Left colon (tissue), 2 donors: ENCODE data around the gene PPEF1. TPM values are rescaled to one million over a fixed set of nuclear protein-coding genes. Genes with fewer than 3 reads are reported as not detected.
"Not testable (repeated sequence)": the region's sequence is repeated elsewhere in the genome, so short reads cannot be mapped to it uniquely, and the experiment has no call there.

ENCODE experiments used
- ATAC-seq: fragments of 200-7000 bp; cut with Tn5 transposase; one replicate; pipeline ENCODE4 v1.9.1; 2020; ENCODE audit warnings: mild to moderate bottlenecking, moderate library complexity
- DNase-seq, 2 donors: peaks; one replicate each; pipeline ENCODE4 v3.0.0-alpha.2; 2020
- intact Hi-C, 2 donors: fragments of 100-400 bp; cut with DNase I in 1 of 2; cut with micrococcal nuclease in 1 of 2; formaldehyde crosslinking; loops; one replicate each; pipeline versions ENCODE4 v1.11.2 to v1.14.0; 2022; cut with DNase I, micrococcal nuclease
- total RNA-seq, 2 donors: library from RNA; stranded (reverse); fragmentation: NEBNext Ultra II Directional; extraction: Animal tissue kit (Norgen Biotek cat#: 25700); gene quantifications; one replicate each; pipeline ENCODE4 v1.2.1, GENCODE V29; 2021
- donor health status: DM: no; HTN: no; CAD: no.
- donor health status: DM: yes; HTN: yes; CAD: no.

The PPEF1 gene
- total RNA-seq, 2 donors from 2014 or later = not detected

DNA sequence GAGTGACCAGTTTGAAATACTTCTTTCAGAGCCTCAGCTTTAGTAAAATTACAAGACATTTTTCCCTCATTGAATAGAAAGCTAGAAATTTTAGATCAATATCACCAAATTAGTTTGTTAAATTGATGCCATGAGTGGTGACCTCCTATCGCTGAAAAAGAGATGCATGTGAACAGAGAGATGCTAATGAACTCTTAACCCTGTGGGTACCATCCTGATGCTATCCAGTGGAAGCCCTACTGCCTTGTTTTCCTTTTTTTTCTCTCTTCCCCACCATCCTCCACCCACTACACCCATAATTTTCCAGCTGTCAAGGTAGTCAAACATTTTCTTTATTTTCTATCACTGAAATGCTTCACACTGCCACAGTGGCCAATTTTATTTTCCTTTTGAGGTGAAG lies 61.9 kb downstream of the PPEF1 start:
- ATAC-seq (no peak), DNase-seq (no peak)
- intact Hi-C loops = no loop called here

DNA sequence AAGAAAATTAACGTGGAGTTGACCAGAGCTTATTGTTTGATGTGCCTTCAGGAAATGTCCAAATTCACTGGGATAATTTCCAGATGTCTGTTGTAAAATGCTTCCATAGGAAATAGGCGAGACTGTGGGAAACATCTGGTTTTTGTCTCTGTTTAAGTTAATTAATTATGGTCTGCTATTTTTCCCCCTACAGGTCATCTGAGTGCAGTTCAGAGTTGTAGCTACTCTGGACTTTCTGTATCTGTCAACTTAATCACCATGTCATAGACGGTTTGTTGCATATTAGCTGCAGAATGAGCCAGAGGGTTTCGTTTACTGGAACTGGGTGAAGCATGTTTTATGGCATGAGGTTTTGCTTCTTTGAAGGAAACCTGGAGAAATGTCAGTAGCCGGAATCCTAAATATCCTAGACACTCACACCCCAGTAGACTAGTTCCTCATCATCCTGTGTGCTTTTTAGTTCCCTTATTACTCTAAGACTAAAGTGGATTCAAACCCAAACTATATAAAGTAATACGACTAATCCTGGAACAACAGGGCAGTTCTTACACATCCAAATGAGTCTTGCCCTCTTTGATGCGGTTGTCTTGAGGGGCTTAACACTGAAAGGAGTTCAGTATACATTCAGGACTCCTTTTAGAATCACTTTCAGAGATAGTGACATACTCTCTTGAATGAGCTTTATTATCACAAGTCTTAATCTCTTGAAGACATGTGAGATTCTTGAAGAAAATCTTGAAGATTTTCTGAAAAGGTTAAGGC lies 62.5 kb downstream of the PPEF1 start:
- ATAC-seq (no peak), DNase-seq (no peak)
- intact Hi-C loops = no loop called here

DNA sequence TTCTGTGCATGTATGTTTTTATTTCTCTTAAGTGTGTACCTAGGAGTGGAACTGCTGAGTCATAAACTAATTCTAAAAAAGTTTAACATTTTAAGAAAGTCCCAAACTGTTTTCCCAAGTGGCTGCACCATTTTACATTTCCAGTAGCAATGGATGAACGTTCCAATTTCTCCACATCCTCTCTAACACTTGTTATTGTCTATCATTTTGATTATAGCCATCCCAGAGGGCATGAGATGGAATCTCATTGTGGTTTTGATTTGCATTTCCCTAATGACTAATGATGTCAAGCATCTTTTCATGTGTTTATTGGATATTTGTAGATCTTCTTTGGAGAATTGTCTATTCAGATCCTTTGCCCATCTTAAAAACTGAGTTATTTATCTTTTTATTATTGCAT lies 82.5 kb downstream of the PPEF1 start:
- ATAC-seq = no peak
- DNase-seq = no peak
- intact Hi-C loops = no loop called here

DNA sequence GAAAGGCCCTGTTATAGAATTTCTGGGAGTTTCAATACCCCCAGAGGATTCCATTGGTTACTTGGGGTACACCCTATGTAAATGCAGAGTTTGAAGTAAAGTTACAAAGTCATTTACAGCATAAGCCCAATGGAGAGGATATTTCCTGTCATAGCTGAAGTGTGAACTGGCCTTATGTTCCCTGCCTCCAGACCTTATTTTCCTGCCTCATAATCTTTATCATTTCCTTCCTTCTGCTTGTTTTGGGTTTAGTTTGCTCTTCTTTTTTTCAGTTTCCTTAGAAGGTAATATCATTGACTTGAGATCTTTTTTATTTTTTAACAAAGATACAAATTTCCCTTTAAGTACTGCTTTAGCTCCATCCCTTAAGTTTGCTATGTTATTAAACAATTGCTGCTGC lies 85.4 kb downstream of the PPEF1 start:
- ATAC-seq (no peak), DNase-seq (no peak)
- intact Hi-C loops = no loop called here

DNA sequence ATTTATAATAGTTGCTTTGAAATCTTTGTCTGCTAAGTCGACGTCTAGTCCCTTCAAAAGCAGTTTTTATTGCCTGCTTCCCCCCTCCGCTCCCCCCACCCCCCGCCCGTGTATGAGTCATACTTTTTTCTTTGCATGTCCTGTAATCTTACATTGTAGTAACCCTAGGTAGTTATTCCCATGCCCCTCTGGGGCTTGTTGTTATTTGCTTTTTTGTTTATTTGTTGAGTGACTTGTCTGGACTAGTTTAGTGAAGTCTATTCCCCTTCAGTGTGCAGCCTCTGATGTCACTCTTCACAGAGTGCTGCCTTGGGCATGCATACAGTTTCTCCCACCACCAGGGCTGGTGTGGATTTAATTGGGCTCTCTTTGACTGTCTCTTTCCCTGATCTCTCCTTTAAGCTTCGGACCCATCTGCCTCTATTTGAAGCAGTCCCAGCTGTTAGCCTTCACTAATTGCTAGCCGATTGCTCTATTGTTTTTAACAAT lies 86.2 kb downstream of the PPEF1 start:
- no peak for DNase-seq
- intact Hi-C loops = no loop called here

DNA sequence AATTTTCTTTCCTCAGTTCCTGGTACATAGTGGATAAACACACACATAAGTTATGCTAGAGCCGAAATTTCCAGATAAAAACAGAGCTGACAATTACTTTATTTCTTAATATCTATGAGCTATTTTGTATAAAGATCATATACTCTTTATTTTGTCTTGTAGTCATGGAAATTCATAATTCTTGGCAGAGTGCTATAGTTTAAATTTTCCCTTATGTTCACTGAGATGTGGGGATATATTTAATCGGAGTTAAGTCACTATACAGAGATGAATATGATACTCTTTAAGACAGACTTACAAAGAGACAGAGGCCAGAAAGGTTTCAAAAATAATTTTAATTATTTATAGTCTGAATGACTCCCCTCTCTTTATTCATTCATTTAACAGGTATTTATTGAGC lies 89.7 kb downstream of the PPEF1 start:
- intact Hi-C loops = no loop called here
- no peak for DNase-seq
- ATAC-seq = no peak

More for the DNA sequence above, 86.2 kb downstream of the PPEF1 start:
- no peak for ATAC-seq

DNA sequence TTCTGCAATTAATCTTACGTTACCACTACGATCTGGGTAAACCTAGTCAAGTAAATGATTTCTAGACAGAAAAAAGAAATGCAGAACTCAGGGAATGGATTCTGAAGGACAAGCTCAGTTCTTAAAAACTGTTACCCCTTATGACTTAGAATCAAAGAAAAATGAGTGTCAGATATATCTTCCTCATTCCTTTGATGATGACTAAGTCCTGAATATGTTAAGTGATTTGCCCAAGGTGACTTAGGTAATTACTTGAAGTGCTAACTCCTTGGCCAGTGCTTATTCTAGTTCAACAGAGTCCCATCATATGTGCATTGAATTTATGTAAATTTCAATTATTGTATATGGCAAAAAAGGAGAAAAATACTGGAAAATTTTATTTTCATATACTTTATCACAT lies 92.5 kb downstream of the PPEF1 start:
- ATAC-seq = no peak
- DNase-seq = no peak
- intact Hi-C loops = no loop called here

DNA sequence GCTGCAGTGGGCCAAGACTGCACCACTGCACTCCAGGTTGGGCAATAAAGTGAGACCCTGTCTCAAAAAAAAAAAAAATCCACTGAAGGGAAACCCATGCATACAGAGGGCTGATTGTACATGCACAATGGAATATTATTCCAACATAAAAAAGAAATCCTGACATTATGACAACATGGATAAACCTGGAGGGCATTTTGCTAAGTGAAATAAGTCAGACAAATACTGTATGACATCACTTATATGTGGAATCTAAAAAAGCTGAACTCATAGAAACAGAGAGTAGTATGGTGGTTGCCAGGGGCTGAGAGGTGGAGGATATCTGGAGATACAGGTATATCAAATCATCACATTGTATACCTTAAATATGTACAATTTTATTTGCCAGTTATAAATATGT lies 102.2 kb downstream of the PPEF1 start:
- intact Hi-C loops = no loop called here
- ATAC-seq (no peak), DNase-seq (no peak)

DNA sequence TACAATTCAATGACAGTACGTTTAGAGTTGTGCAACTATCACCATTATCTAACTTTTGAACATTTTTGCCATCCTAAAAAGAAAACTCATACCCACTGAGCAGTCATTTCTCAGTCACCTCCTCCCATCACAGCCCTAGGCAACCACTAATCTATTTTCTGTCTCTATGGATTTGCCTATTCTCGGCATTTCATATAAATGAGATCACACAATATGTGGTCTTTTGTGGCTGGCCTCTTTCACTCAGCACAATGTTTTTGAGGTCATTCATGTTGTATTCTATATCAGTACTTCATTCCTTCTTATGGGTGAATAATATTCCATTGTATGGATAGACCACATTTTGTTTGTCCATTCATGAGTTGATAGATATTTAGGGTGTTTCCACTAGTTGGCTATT lies 103.0 kb downstream of the PPEF1 start:
- intact Hi-C loops = no loop called here
- ATAC-seq (no peak), DNase-seq (no peak)

DNA sequence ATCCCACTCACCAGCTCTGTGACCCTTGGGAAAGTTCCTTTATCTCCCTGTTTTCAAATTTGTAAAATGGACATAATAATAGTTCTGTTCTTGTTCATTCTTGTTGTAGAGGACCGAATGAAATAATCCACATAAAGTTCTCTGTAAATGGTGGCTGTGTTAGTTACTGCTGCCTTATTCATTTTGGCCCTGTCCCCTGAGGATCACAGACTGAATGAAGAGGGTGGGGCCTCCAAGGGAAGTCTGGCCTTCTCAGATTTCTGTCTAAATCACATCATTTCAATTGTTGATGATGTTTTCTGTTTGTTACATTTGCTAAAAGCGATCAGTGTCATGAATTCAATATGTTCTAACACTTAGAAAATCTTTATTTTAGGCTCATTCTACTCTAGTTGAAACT lies 117.9 kb downstream of the PPEF1 start:
- DNase-seq (no peak), ATAC-seq (no peak)
- intact Hi-C loops = no loop called here

DNA sequence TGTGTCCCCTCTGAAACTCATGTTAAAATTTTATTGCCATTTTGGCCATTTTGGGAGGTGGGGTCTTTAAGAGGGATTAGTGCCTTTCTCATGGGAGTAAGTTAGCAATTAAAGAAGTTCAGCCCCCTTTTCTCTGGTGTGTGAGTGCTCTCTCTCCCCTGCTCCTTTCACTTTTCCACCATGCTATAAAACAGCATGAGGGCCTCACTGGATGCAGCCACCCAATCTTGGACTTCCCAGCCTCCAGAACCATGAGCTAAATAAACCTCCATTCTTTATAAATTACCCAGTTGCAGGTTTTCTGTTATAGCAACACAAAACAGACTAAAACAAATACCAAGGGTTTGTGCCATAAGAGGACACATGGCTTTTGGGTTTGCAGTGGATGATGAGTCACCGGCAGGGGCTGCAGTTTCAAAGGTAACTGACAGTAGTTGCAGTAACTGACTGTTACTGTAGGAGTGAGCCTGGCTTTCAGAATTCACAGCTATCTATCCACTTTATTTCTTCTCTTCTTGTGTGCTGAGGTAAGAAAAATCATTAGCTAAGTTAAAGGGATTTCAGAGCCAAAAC lies 121.5 kb downstream of the PPEF1 start:
- DNase-seq = no peak
- intact Hi-C loops = no loop called here
- ATAC-seq = no peak

DNA sequence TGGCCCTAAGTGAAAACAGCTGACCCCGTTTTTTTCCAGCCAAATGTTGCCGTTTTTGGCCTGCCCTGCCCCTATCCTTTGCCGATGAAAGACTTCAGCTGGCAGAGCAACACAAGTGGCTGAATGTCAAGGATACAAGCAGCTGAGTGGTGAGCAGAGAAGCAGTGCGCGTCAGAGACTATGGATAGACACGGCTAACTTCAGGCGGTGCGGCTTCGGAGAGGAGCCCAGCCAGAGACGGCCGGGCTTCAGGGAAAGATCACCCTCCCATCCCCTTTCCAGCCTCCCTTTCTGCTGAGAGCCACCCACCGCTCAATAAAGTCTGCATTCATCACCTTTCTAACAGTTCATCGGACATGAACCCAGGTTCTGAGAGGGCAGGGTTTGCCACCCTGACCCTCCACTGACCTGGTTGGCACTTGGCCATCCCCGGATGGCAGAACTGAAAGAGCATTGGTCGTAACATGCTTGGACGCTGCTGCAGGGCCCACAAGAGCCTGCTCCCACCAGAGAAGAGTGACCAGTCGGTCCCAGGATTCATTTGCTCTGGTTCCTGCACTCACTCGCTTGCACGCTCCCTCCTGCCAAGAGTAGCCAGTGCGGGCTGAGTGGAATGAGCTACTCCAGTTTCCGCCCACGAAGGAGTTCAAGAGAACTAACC lies 125.8 kb downstream of the PPEF1 start:
- DNase-seq = peak in 1 of 2 donors; percentile 24
- intact Hi-C loops = no loop called here
- ATAC-seq = no peak

DNA sequence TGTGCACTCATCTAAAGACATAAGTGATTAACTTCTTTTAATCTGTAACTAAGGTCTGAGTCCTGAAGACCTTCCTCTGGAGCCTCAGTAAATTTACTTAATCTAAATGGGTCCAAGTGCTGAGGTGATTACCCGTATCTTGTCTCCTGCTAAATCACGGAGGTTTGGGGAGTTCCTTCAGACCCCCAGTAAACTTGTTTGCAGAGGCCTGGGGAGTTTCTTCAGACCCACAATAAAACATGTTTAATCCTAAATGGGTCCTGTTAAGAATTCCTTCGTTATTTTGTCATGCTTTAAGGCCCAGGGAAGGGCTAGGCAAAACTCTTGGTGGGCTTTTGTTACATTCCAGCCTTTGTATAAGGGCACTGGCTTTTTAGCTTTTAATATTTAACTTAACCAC lies 140.5 kb downstream of the PPEF1 start:
- DNase-seq, ATAC-seq, intact Hi-C loops: not testable (repeated sequence)

DNA sequence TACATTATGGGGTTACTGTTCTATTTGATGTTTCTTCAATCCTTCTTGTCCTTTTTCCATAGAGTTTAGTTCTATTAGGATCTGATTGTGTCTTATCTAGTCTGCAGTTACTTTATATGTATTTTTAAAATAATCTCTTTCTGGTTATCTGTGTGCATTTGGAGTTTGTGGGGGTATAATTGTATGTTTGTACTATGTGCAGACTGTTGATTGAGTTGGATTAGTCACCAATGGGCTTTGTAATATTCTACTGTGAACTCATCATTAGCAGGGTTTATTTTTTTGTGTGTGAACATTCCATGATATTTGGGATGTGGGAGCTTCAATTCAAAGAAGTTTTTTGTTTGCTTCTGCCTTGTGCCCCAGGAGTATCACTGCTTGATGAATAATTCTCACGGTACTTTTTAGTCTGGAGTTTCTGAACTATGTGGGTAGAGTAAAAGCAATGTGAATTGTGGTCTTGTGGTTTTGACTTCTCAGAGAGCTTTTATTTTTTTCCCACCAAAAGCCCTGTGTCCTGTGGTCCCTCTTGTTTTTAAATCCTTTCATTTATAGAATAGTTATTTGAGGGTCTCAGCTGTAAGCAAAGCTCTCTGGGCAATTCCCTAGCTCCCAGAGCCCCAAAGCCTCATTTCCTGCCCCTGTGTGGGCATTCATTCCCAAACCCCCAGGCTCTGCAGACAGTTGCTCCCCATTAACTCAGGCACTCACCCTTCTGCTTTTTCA lies 148.6 kb downstream of the PPEF1 start:
- intact Hi-C loops = no loop called here
- DNase-seq (no peak), ATAC-seq (no peak)

DNA sequence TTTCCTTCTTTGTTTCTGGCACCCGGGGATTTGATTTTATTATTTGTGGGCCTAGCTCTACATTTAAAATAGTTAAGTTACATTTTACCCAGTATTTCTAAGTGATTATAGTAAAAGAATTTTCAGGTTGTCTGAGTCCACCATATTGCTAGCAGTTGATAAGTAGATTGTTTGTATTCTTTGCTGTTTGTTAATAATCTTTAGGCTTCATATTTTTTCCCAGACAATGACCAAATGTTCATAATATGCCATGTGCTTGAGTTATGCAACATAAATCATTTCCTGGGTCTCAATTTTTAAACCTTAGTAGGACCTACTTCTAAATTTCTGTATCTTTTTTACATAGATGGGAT lies 149.2 kb downstream of the PPEF1 start:
- ATAC-seq (no peak), DNase-seq (no peak)
- intact Hi-C loops = no loop called here

DNA sequence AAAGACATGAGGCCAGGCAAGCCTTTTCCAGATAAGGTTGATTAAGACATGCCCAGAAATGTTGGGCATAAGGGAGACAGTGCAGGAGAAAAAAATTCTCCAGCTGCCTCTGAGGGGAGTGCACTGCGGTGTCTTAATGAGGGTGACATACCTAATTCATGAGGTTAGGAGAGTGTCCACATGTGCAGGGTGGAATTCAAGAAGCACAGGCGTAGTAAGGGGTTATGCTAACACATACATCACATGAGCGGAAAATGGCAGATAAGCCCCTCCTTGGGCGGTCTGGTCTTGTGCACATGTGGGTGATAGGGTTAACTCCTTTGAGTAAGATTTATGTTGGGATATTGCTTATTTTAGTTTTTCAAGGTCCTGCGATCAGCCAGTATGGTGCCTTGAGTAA lies 154.1 kb downstream of the PPEF1 start:
- ATAC-seq (no peak), DNase-seq (no peak)
- intact Hi-C loops = no loop called here

DNA sequence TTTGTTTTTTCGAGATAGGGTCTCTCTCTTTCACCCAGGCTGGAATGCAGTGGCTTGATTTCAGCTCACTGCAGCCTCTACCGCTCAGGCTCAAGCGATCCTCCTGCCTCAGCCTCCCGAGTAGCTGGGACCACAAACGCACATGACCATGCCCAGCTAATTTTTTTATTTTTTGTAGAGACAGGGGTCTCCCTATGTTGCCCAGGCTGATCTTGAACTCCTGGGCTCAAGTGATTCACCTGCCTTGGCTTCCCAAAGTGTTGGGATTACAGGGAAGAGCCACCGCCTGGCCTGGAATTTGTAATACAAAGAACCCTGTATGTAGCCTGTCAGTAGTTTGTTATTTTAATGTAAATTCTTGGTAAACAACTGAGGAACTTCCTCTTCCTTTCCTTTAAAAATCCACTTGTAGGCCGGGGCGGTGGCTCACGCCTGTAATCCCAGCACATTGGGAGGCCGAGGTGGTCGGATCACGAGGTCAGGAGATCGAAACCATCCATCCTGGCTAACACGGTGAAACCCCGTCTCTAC lies 157.0 kb downstream of the PPEF1 start:
- ATAC-seq (no peak), DNase-seq (no peak)
- intact Hi-C loops = no loop called here

DNA sequence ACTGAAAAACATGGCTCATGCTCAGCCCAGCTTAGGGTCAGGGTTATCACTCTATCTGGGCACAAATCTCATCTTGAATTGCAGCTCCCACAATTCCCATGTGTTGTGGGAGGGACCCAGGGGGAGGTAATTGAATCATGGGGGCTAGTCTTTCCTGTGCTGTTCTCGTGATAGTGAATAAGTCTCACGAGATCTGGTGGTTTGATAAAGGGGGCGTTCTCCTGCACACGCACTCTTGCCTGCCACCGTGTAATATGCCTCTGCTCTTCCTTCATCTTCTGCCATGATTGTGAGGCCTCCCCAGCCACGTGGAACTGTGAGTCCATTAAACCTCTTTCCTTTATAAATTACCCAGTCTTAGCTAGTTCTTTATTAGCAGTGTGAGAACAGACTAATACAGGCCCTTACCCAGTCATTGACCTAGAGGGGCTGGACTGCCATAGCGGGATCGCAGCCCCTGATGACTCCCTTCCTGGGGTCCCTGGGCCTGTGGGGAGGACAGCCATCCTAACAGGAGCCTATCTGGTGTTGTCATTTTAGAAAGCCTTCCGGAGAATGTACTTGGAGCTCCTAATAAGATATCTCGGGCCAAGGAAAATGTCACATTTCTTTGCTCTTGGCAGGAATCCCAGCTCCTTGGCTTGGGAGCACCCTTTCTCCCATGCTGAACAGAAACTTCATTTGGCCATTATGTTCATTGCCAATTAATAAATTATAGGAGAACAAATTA lies 163.9 kb downstream of the PPEF1 start:
- ATAC-seq (no peak), DNase-seq (no peak)
- intact Hi-C loops = no loop called here

DNA sequence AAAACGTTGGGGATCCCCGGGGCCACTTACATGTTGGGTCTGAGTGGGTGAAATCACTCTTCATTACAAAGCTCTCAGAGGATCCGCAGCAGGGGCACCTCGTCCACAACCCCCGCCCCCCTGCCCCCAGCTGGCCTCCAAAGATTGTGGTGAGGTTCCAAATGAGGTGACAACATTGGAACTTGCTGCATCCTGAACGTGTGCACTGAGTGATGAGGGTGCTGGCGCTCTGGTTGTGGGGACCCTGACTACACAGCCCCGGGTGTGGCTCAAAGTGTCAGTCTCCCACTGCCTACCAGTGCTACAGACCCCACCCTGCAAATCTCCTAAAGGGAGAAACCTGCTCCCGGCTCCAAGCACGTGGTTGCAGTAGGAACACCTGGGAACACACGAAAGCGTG lies 164.5 kb downstream of the PPEF1 start:
- intact Hi-C loops = no loop called here
- DNase-seq = no peak
- ATAC-seq = no peak
